Activated CD4-positive, alpha-beta T cell treated with anti-CD3 and anti-CD28 coated beads, Interleukin-2, amount 10 ng/mL, durations not matched to agents 24 days and 14 days (primary cell): ENCODE results near the gene TMTC2. TPM values are rescaled to one million over a fixed set of nuclear protein-coding genes. Genes with fewer than 3 reads are reported as not detected.

Source experiments
- DNase-seq: peaks from one replicate; pipeline ENCODE4 v3.0.0; 2022
- H3K27ac Mint-ChIP-seq: one replicate; pipeline ENCODE4 v1.8.0; 2022; ENCODE audit warnings: mild to moderate bottlenecking, mixed read lengths
- H3K27me3 Mint-ChIP-seq: one replicate; pipeline ENCODE4 v1.8.0; 2022; ENCODE audit warnings: mixed read lengths
- H3K36me3 Mint-ChIP-seq: one replicate; pipeline ENCODE4 v1.8.0; 2022; ENCODE audit warnings: low read depth, mild to moderate bottlenecking, mixed read lengths
- H3K4me1 Mint-ChIP-seq: one replicate; pipeline ENCODE4 v1.8.0; 2021; ENCODE audit warnings: mixed read lengths
- H3K4me3 Mint-ChIP-seq: one replicate; pipeline ENCODE4 v1.8.0; 2022; ENCODE audit warnings: mild to moderate bottlenecking, moderate library complexity, mixed read lengths
- H3K9me3 Mint-ChIP-seq: one replicate; pipeline ENCODE4 v1.8.0; 2021; ENCODE audit warnings: mixed read lengths
- intact Hi-C: fragments of 100-400 bp; cut with micrococcal nuclease; formaldehyde crosslinking; loops from one replicate; pipeline ENCODE4 v1.15.1; 2023
- total RNA-seq: library from RNA; stranded (reverse); gene quantifications from 2 replicates; pipeline ENCODE4 v1.2.3, GENCODE V29; 2022

Gene TMTC2
- total RNA-seq, 1 donor from 2014 or later, result 2.5 TPM

DNA sequence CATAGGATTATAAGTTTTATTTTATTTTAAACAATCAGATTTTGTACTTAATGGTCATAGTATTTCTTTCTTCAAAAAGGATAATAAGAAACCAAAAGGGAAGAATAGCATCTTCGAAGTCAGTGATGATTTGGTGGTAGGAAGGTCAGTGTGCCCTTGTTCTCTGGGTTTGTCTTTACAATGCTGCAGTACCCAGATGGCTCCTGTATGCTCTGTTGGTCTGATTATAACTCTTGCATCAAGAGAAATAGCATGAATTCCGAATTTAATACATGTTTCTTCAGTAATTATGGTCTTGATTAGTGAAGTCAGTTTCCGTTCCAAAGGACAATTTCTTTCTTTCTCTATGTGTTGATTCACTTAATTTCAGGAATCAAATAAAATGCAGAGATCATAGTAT lies 180.2 kb downstream of the TMTC2 start:
- Mint-ChIP-seq H3K4me1 (no peaks in the 10 kb centered on the region), H3K27ac (no peak overlapping the region), H3K4me3 (no peak overlapping the region), H3K27me3 (no peaks in the 10 kb centered on the region), H3K9me3 (no peaks in the 10 kb centered on the region), H3K36me3 (no peaks in the 10 kb centered on the region)
- intact Hi-C loops, result no loop called here
- DNase-seq, result no peak

DNA sequence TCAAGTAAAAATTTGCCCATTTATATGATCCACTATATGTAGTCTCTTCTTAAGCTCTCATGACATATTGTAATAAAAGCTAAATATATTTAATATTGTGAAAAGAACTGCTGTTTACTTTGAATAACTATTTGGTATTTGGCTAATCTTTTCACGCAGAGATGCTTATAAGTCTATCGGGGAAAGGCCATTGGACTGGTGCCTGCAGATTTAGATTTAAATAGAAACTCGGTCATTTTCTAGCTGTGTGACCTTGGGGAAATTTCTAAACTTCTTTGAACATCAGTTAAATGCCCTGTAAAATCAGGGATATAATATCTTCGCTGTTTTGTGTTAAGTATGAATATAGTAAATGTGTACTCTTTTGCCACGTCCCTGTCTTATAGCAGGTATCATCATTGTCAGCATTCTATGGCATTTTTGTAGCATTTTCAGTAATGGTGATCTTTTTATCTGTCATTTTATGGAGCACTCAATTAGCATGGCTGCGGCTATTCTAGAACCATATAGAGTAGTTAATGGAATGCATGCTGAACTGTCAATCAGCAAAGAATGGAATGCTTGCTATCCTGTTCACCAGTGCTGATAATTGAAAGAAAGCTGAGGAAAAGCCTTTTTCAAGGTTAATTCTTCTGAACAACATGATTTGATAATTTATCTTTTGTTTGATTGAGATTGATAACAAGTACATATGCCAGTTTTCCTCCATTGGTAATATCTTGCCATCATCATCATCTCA lies 181.2 kb downstream of the TMTC2 start:
- H3K27ac Mint-ChIP-seq, result no peak overlapping the region

DNA sequence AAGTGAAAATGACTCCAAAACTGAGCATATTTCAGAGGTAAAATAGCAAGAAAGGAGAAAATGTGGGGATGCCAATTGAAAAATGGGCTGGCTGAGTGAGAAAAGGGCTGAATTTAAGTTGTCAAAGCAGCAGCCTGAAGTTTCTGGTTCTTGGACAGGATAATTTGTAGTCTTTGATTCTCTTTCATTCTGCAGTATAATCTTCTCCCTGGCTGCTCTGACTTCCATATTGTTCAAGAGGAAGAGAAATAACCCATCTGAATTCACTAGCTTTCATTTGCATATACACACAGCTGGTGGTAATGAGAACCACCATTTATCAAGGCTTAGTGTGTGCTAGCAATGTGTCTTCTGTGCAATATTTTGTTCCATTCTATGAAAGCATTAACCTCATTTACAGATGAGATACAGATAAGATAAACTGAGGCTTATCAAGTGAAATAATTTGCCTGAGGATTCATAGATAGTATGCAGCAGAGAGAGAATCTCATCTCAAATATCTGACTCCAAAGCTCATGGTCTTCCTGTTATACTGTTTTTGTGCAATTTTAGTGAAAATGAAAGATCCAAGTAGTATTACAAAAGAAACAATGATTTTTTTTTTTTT lies 184.2 kb downstream of the TMTC2 start:
- H3K4me3 Mint-ChIP-seq, result no peak overlapping the region
- H3K4me1 Mint-ChIP-seq, result no peaks in the 10 kb centered on the region
- intact Hi-C loops, result no loop called here
- no peak for DNase-seq
- no peaks in the 10 kb centered on the region for H3K36me3 Mint-ChIP-seq
- H3K27me3 Mint-ChIP-seq, result no peaks in the 10 kb centered on the region
- H3K9me3 Mint-ChIP-seq, result no peaks in the 10 kb centered on the region
- no peak overlapping the region for H3K27ac Mint-ChIP-seq

More for the DNA sequence above, 181.2 kb downstream of the TMTC2 start:
- no peak overlapping the region for H3K4me3 Mint-ChIP-seq
- intact Hi-C loops, result no loop called here
- no peaks in the 10 kb centered on the region for H3K36me3 Mint-ChIP-seq
- DNase-seq, result no peak
- no peaks in the 10 kb centered on the region for H3K4me1 Mint-ChIP-seq
- no peaks in the 10 kb centered on the region for H3K9me3 Mint-ChIP-seq
- no peaks in the 10 kb centered on the region for H3K27me3 Mint-ChIP-seq

DNA sequence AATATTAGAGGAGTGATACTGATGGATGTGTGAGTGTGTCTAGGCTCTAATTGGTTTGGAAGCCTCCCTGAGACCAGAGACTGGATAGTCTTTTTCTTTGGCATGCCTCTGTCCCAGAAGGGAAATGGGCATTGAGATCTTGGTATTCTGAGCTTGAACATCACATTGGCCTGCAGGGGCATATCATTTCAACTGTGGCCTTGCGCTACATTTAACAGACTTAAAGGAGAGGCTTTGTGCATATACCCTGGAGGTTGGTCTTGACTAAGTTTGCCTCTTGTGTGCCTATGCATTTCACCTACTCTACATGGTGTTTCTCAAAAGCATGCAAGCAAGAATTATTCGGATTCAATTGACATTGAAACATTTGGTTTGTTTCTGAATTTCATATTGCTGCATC lies 185.4 kb downstream of the TMTC2 start:
- intact Hi-C loops, result no loop called here
- Mint-ChIP-seq H3K36me3 (no peaks in the 10 kb centered on the region), H3K27me3 (no peaks in the 10 kb centered on the region)

DNA sequence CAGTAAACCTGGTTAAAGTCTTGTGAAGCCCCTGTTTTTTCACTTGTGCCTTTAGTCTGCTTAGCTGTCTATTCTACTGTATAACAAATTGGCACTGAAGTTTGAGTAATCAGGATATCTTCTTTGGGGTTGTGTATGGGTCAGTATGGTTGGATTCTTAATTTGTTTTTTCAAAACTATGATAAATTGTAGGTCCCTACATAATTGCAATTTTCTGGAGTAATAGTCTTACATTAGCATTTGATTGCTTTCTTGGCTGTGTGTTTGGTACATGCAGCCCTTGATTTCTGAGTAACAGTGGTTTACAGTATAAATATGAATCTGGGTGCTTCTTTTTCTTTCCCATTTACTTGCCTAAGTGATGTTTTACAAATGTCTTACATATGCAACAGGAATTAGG lies 186.6 kb downstream of the TMTC2 start:
- H3K9me3 Mint-ChIP-seq, result no peaks in the 10 kb centered on the region
- intact Hi-C loops, result no loop called here
- H3K4me3 Mint-ChIP-seq, result no peak overlapping the region
- no peaks in the 10 kb centered on the region for H3K27me3 Mint-ChIP-seq
- DNase-seq, result no peak
- no peak overlapping the region for H3K27ac Mint-ChIP-seq
- H3K4me1 Mint-ChIP-seq, result peaks cover 3% of the 10 kb centered on the region
- no peaks in the 10 kb centered on the region for H3K36me3 Mint-ChIP-seq

More for the DNA sequence above, 185.4 kb downstream of the TMTC2 start:
- no peak for DNase-seq
- no peak overlapping the region for H3K4me3 Mint-ChIP-seq
- peaks cover 3% of the 10 kb centered on the region for H3K4me1 Mint-ChIP-seq
- H3K27ac Mint-ChIP-seq, result no peak overlapping the region
- no peaks in the 10 kb centered on the region for H3K9me3 Mint-ChIP-seq

DNA sequence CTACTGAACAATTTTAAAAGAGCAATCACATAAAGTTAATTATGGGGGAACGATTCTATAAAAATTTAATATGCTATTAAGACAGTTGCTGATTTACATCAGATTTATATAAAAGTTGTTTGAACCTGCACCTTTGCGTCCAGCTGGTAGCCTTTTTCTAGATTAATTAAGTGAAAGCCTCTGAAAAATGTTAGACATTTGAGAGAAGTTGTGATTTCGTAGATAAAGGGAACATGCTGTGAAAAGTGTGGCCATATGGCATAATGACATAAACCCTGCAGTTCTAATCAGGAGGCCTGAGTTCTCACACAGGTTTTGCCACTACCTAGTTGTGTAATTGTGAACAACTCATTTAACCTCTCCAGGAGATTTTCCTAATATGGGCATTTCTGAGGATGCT lies 187.2 kb downstream of the TMTC2 start:
- intact Hi-C loops, result no loop called here
- no peaks in the 10 kb centered on the region for H3K9me3 Mint-ChIP-seq
- no peak overlapping the region for H3K27ac Mint-ChIP-seq
- no peaks in the 10 kb centered on the region for H3K27me3 Mint-ChIP-seq
- no peak overlapping the region for H3K4me3 Mint-ChIP-seq
- H3K36me3 Mint-ChIP-seq, result no peaks in the 10 kb centered on the region
- peaks cover 3% of the 10 kb centered on the region for H3K4me1 Mint-ChIP-seq
- DNase-seq, result no peak

DNA sequence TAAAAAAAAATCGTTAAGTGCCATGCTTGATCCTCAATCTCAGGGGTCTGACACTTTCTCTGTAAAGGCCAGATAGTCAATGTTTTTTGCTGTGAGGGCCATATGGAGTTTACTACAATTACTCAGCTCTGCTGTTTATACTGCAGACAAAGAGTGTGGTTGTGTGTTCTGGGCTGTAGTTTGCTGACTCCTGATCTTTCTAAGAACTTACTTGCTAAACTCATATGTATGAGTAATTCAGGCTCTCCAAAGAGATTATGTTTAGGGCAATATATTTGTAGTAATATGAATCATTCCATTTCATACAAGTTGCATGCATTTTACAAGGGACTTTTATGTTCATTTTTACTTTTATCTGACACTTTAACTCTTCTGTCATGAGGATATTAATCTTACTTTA lies 188.2 kb downstream of the TMTC2 start:
- no peaks in the 10 kb centered on the region for H3K27me3 Mint-ChIP-seq
- intact Hi-C loops, result no loop called here
- H3K9me3 Mint-ChIP-seq, result no peaks in the 10 kb centered on the region
- H3K27ac Mint-ChIP-seq, result no peak overlapping the region
- no peaks in the 10 kb centered on the region for H3K36me3 Mint-ChIP-seq
- DNase-seq, result no peak
- H3K4me3 Mint-ChIP-seq, result no peak overlapping the region
- H3K4me1 Mint-ChIP-seq, result peaks cover 3% of the 10 kb centered on the region

DNA sequence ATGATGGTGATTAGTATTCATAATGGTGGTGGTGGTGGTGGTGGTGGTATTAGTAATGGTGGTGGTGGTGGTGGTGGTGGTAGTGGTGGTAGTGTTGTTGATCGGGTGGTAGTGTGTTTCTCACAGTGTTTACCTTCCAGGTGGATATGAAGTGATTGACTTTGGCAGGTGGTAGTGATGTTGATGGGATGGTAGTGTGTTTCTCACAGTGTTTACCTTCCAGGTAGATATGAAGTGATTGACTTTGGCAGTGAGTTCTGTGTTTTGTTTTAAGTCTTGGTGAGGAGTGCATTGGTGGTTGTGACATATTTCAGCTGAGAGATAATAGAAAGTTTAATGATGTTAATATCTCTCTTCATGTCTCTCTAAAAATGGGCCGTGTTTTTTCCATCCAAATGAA lies 189.4 kb downstream of the TMTC2 start:
- Mint-ChIP-seq H3K27ac (no peak overlapping the region), H3K9me3 (no peaks in the 10 kb centered on the region), H3K4me1 (peaks cover 3% of the 10 kb centered on the region), H3K4me3 (no peak overlapping the region), H3K36me3 (no peaks in the 10 kb centered on the region), H3K27me3 (no peaks in the 10 kb centered on the region)
- intact Hi-C loops, result no loop called here
- no peak for DNase-seq

DNA sequence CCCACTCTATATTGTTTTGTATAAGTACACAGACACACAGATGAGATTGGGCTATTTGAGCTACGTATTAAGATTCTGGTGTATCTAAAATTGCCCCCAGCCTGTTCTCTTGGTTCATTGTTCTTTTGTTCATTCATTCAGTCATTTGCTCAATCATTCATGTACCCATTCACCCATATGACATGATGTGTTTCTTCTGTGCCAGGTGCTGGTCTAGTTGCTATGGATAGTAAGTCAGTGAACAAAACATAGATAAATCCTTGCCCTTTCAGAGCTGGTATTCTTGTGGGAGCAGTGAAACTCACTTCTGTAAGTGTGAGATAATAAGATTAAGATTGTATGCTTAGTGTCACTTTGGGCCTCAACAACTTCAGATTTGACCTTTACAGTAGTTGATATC lies 191.3 kb downstream of the TMTC2 start:
- intact Hi-C loops, result no loop called here
- Mint-ChIP-seq H3K27ac (no peak overlapping the region), H3K9me3 (no peaks in the 10 kb centered on the region), H3K4me3 (no peak overlapping the region), H3K36me3 (no peaks in the 10 kb centered on the region), H3K27me3 (no peaks in the 10 kb centered on the region), H3K4me1 (peaks cover 3% of the 10 kb centered on the region)
- DNase-seq, result no peak

DNA sequence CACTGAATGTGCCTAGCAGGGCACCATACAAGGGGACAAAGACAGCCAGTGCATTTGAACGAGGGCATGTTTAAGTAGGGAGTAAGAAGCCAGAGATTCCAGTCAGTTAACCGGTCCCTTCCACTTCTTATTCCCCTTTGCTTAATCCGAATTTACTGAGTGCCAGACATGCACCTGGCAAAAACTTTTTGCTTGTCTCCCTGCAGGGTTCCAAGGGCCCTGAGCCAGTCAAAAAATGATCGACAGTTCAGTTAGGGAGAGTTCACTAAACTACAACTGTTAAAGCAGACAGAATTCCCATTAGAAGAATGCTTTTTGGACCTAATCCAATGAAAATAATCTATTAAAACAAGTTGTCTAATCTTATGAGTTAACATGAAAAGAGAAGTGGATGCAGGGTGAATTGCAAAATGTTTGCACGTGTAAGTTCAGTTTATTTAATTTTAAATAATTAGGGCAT lies 193.8 kb downstream of the TMTC2 start:
- Mint-ChIP-seq H3K4me1 (peaks cover 3% of the 10 kb centered on the region), H3K36me3 (no peaks in the 10 kb centered on the region), H3K27me3 (no peaks in the 10 kb centered on the region), H3K4me3 (no peak overlapping the region), H3K9me3 (no peaks in the 10 kb centered on the region), H3K27ac (no peak overlapping the region)
- no peak for DNase-seq
- intact Hi-C loops, result no loop called here

DNA sequence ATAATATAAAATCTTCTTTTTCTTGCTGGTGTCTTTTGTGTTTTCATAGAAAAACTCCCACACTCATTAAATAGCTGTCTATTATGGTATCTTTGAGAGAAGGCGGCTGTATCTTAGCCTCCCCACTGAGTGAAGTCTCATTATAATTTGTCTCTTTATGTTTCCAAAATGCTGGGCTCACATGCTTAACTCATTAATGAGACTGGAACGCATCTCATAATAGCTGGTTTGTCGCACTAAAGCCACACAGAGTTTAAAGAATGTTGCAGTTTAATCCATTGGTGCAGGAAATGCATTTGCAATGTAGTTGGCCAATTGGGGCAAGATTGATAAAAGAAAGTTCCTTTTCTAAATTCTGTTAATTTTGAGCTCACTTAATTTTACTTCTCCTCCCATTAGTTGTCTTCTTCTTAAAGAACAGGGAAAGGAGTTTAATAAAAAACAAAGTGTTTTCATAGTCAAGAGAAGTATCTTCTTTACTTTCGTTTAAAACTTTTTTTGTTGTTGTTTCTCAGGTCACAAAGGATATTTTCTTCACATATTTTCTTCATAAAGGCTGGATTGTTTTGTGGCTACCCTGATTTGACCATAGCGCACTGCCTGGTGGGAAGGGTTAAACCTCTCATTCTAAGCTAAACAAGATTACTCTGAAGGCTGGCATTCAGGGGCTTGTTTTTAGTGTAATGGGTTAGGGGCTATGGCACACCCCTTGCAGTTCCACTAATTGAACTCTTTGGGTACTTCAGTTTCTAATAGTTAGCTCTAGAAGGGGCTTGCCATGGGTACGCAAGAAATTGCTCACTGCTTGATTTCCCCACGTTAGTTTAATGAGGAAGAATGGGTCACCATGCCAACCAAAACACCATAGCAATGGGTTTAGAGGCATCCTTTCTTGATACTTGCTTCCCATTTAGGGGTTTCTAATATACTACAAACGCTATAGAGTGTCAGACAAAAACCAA lies 197.0 kb downstream of the TMTC2 start:
- peaks cover 2% of the 10 kb centered on the region for H3K27me3 Mint-ChIP-seq
- H3K4me3 Mint-ChIP-seq, result no peak overlapping the region
- intact Hi-C loops, result no loop called here
- no peaks in the 10 kb centered on the region for H3K9me3 Mint-ChIP-seq
- H3K36me3 Mint-ChIP-seq, result no peaks in the 10 kb centered on the region
- no peaks in the 10 kb centered on the region for H3K4me1 Mint-ChIP-seq
- no peak for DNase-seq
- no peak overlapping the region for H3K27ac Mint-ChIP-seq

DNA sequence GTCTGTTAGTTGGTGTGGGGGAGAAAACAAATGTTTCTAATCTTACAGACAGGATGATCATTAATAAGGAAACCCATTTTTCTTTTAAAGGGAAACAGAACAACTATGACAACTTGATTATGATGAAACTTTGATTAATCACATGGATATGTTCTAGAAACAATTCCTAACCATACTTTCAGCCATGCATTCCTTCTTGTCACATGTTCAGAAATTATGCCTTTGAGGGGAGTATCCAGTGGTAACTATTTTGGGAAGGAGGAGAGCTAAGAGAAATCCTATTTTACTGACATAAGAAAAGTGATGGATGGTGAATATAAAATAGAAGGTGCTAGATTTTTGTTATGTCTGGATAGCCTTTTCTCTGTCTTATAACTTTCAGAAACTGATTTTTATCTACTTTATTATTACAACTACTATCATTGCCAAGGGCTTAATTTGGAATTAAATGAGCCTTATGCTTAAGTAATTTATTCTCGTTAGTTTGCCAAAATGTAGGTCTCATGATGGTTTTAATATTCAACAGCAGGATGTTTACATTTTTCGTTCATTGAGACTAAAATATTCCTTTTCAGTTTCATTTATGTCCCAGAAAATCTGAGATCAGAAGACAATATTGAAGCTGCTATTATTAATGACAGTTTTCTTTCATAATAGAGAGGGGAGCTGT lies 200.1 kb downstream of the TMTC2 start:
- no peaks in the 10 kb centered on the region for H3K36me3 Mint-ChIP-seq
- no peaks in the 10 kb centered on the region for H3K4me1 Mint-ChIP-seq
- H3K27ac Mint-ChIP-seq, result no peak overlapping the region
- no peak overlapping the region for H3K4me3 Mint-ChIP-seq
- H3K9me3 Mint-ChIP-seq, result no peaks in the 10 kb centered on the region
- no peak for DNase-seq
- peaks cover 2% of the 10 kb centered on the region for H3K27me3 Mint-ChIP-seq
- intact Hi-C loops, result no loop called here

DNA sequence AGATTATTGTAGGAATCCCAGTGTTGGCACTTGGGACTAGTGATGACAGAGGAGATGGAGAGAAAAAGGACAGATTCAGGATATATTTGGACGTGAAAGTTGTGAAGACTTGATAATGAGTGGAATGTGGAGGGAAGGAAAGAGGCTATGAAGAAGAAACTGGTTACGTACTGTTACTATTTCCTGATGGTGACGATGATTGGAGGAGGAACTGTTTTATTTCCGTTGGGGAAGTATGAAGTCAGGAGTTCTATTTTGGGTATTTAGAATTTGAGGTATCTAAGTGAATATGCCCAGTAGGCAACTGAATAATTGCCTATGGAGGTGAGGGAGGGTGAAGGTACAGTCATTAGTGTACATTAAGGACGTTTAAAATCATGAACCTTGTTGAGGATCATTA lies 207.2 kb downstream of the TMTC2 start:
- intact Hi-C loops, result no loop called here
- Mint-ChIP-seq H3K9me3 (no peaks in the 10 kb centered on the region), H3K27ac (no peak overlapping the region), H3K36me3 (no peaks in the 10 kb centered on the region), H3K4me1 (no peaks in the 10 kb centered on the region), H3K27me3 (no peaks in the 10 kb centered on the region), H3K4me3 (no peak overlapping the region)
- DNase-seq, result no peak
